K562 (cell line): Measurements from ENCODE around the gene LGALS7. TPM values are rescaled to one million over a fixed set of nuclear protein-coding genes. Genes with fewer than 3 reads are reported as not detected.

Experiments
- ATAC-seq: fragments of 200-7000 bp; cut with Tn5 transposase; 3 replicates; pipeline ENCODE4 v1.9.1; 2020; ENCODE audit warnings: moderate library complexity
- BruUV-seq: library from RNA; stranded (reverse); fragments of 400-500 nt; replicated peaks from 2 replicates; lab custom pipeline; 2021; lab: Mats Ljungman, UMichigan
- CTCF ChIA-PET: fragments of 300-600 bp; formaldehyde crosslinking; extraction: SDS; loops from one replicate; lab custom pipeline; 2021; ENCODE audit warnings: low intra/inter-chr PET ratio; lab: Yijun Ruan, JAX
- POLR2A ChIA-PET: fragments of 300-600, 350-650 bp; sonication (Branson Sonifier 250); formaldehyde crosslinking; extraction: SDS; loops from one replicate; lab custom pipeline; 2021; ENCODE audit warnings: antibody characterized with exemption, inconsistent platforms; lab: Yijun Ruan, JAX
- DNase-seq, 4 experiments: peaks; one replicate each; pipeline versions ENCODE4 v3.0.0 to v3.0.0-alpha.2; 2011 to 2018; ENCODE audit warnings: low spot score in 3 of 4, mixed read lengths in 3 of 4; ENCODE audit errors: extremely low read depth in 1 of 4
- FAIRE-seq: peaks from 2 replicates; lab custom pipeline; 2011; peaks lifted over from hg19 to GRCh38; lab: Jason Lieb, UNC
- H2AFZ ChIP-seq: 2 replicates; pipeline ENCODE4 v1.6.0; 2011; ENCODE audit warnings: low read depth, low read length, control low read depth, inconsistent platforms
- H3K27ac ChIP-seq: fragments of 200-600 bp; 3 replicates; pipeline ENCODE4 v1.8.0; 2011; ENCODE audit warnings: low read depth, mild to moderate bottlenecking, control low read depth, inconsistent platforms, low read length, moderate library complexity, mixed read lengths; ENCODE audit errors: extremely low read depth
- H3K27me3 ChIP-seq, 2 experiments: fragments of 300-600 bp in 1 of 2; 2 replicates in 1 of 2; 3 replicates in 1 of 2; pipeline versions ENCODE4 v1.6.0 to v1.8.0; 2011; ENCODE audit warnings: inconsistent platforms in 2 of 2, low read length in 2 of 2, mild to moderate bottlenecking in 1 of 2, mixed read lengths in 1 of 2, moderate library complexity in 1 of 2; ENCODE audit not compliant: control insufficient read depth in 2 of 2, insufficient read depth in 2 of 2
- H3K36me3 ChIP-seq: fragments of 300-600 bp; 3 replicates; pipeline ENCODE4 v1.8.0; 2011; ENCODE audit warnings: mild to moderate bottlenecking, low read length, inconsistent platforms; ENCODE audit not compliant: control insufficient read depth, insufficient read depth
- H3K4me1 ChIP-seq, 2 experiments: fragments of 200-600 bp in 1 of 2; replicated peaks in 1 of 2; 2 replicates in 1 of 2; 3 replicates in 1 of 2; pipeline versions ENCODE4 v1.5.1 to v1.8.0; 2011; ENCODE audit warnings: inconsistent platforms in 2 of 2, low read length in 2 of 2, mild to moderate bottlenecking in 1 of 2, mixed read lengths in 1 of 2, moderate library complexity in 1 of 2; ENCODE audit not compliant: control insufficient read depth in 2 of 2, insufficient read depth in 2 of 2
- H3K4me2 ChIP-seq: 2 replicates; pipeline ENCODE4 v1.6.1; 2011; ENCODE audit warnings: low read length, control low read depth, inconsistent platforms, mixed read lengths; ENCODE audit not compliant: insufficient read depth
- H3K4me3 ChIP-seq: fragments of 200-600 bp; sonication (generic), shearing (Covaris generic); 2 replicates; pipeline ENCODE4 v1.5.1; 2016; ENCODE audit warnings: control low read depth, inconsistent platforms
- H3K79me2 ChIP-seq: fragments of 200-600 bp; 3 replicates; pipeline ENCODE4 v1.8.0; 2011; ENCODE audit warnings: low read length, inconsistent platforms; ENCODE audit not compliant: control insufficient read depth, insufficient read depth
- H3K9ac ChIP-seq, 2 experiments: 2 replicates each; pipeline versions ENCODE4 v1.6.0 to v1.6.1; 2011; ENCODE audit warnings: low read depth in 2 of 2, low read length in 2 of 2, control low read depth in 1 of 2, inconsistent platforms in 1 of 2, mild to moderate bottlenecking in 1 of 2, mixed read lengths in 1 of 2; ENCODE audit not compliant: insufficient read depth in 1 of 2
- H3K9me1 ChIP-seq: one replicate; pipeline ENCODE4 v1.6.0; 2011; ENCODE audit warnings: inconsistent platforms, mild to moderate bottlenecking, low read length, moderate library complexity; ENCODE audit not compliant: control insufficient read depth, insufficient read depth
- H3K9me3 ChIP-seq: replicated peaks from 2 replicates; pipeline ENCODE4 v1.5.1; 2011; ENCODE audit warnings: low read depth, low read length, inconsistent platforms; ENCODE audit not compliant: control insufficient read depth, insufficient read depth
- H4K20me1 ChIP-seq: replicated peaks from 2 replicates; pipeline ENCODE4 v1.6.1; 2011; ENCODE audit warnings: low read length, inconsistent platforms, mixed read lengths; ENCODE audit not compliant: control insufficient read depth, insufficient read depth
- LCOR ChIP-seq: sonication (generic); formaldehyde crosslinking; IDR thresholded peaks from 2 replicates; pipeline ENCODE4 v1.8.0; 2022; ENCODE audit warnings: mild to moderate bottlenecking, missing genetic modification reagents
- MAX ChIP-seq: sonication (generic); formaldehyde crosslinking; IDR thresholded peaks from 2 replicates; pipeline ENCODE4 v1.9.0; 2022; ENCODE audit warnings: mild to moderate bottlenecking, missing genetic modification reagents
- MEIS2 ChIP-seq: fragments of 450-650 bp; IDR thresholded peaks from 2 replicates; pipeline ENCODE4 v1.6.1; 2014; ENCODE audit warnings: mild to moderate bottlenecking; ENCODE audit not compliant: partially characterized antibody
- PHF21A ChIP-seq: fragments of 450-650 bp; IDR thresholded peaks from 2 replicates; pipeline ENCODE4 v1.6.1; 2017; ENCODE audit warnings: low read depth, borderline replicate concordance
- POLR2G ChIP-seq: fragments of 200-400 bp; formaldehyde crosslinking; IDR thresholded peaks from 2 replicates; pipeline ENCODE4 v1.6.1; 2017; ENCODE audit warnings: low read depth, mild to moderate bottlenecking, antibody characterized with exemption, low read length, moderate library complexity
- SRSF3 ChIP-seq: fragments of 200-400 bp; formaldehyde crosslinking; IDR thresholded peaks from 2 replicates; pipeline ENCODE4 v1.6.1; 2016; ENCODE audit warnings: mild to moderate bottlenecking, low read length, moderate library complexity; ENCODE audit not compliant: insufficient read depth
- ZFX ChIP-seq: sonication (generic); formaldehyde crosslinking; IDR thresholded peaks from 2 replicates; pipeline ENCODE4 v1.8.0; 2022; ENCODE audit warnings: mild to moderate bottlenecking, missing genetic modification reagents, moderate library complexity
- ZNF263 ChIP-seq: sonication (generic); formaldehyde crosslinking; IDR thresholded peaks from 2 replicates; pipeline ENCODE4 v1.8.0; 2022; ENCODE audit warnings: mild to moderate bottlenecking, missing genetic modification reagents, borderline replicate concordance
- ZNF324 ChIP-seq: fragments of 250-450 bp; sonication (Bioruptor Pico); IDR thresholded peaks from 2 replicates; pipeline ENCODE4 v1.4.0; 2020; ENCODE audit warnings: mild to moderate bottlenecking
- ZNF512 ChIP-seq: IDR thresholded peaks from 2 replicates; pipeline ENCODE4 v1.6.1; 2016; ENCODE audit warnings: missing genetic modification characterization, missing compliant biosample characterization
- ZNF766 ChIP-seq: fragments of 200-800 bp; sonication (Bioruptor generic); conservative IDR thresholded peaks from 2 replicates; pipeline ENCODE4 v1.6.1; 2016; ENCODE audit warnings: missing genetic modification characterization, missing compliant biosample characterization
- WGBS: fragments of 100-300 bp; shearing (Covaris generic); methylation state at CpG from one replicate; pipeline ENCODE4 v1.1.6; 2016; ENCODE audit warnings: low coverage, mixed read lengths; ENCODE audit not compliant: insufficient coverage; ENCODE audit errors: missing lambda C conversion rate; 5-methylcytosine and 5-hydroxymethylcytosine counted together
- in situ Hi-C: fragments of 300-500 bp; cut with MboI; formaldehyde crosslinking; loops from 4 replicates; pipeline ENCODE4 v1.15.0; 2018; ENCODE audit warnings: inconsistent platforms, mixed read lengths
- intact Hi-C: fragments of 100-400 bp; cut with micrococcal nuclease; formaldehyde crosslinking; loops from 2 replicates; pipeline ENCODE4 v1.14.2; 2022
- polyA plus RNA-seq, 8 experiments: library from polyadenylated mRNA; depleted of rRNA in 4 of 8; stranded (reverse) in 5 of 8; unstranded in 3 of 8; fragments of >200 nt; fragmentation: Nextera tagmentation in 2 of 8; fragmentation: Illumina TruSeq in 1 of 8; extraction: Ambion mirVana in 2 of 8; extraction: Trizol in 1 of 8; gene quantifications; 2 replicates each; pipeline versions ENCODE4 v1.2.1 to v1.2.3, GENCODE V29; 2011 to 2014; ENCODE audit warnings: inconsistent platforms in 1 of 8, missing spikeins in 1 of 8
- total RNA-seq, 7 experiments: library from RNA; depleted of rRNA in 6 of 7; stranded (reverse); fragments of >200 nt in 6 of 7; fragmentation: Illumina TruSeq in 2 of 7; extraction: Trizol in 2 of 7; gene quantifications; 2 replicates each; pipeline versions ENCODE4 v1.2.1 to v1.2.3, GENCODE V29; 2011 to 2021; ENCODE audit warnings: low replicate concordance in 1 of 7

Gene LGALS7
- total and polyA plus RNA-seq, 9 of the 15 experiments (the other 6 are each of a cell fraction or from before 2014, with no cell fraction given) = not detected

GRCh38 chr19:38730731-38731589 is 42.4 kb downstream of the LGALS7 start (continued):
- TF ChIP-seq ZNF263 (CRISPR knock-in tag) (0 out of 2 replicates have a peak, but pooled peaks have one; percentile 33), LCOR (no peak), MEIS2 (no peak), POLR2G (peak; percentile 70), MAX (CRISPR knock-in tag) (peak; percentile 15; the same call in 1 of the 2 replicates), ZNF324 (CRISPR knock-in tag) (no peak), ZNF512 (no peak)

- no peak overlapping the region for H3K9ac ChIP-seq
- ChIA-PET POLR2A (interaction anchor here (0.6 kb wide), 1 partner anchor 170 kb away, joined by 5 read pairs; no protein-coding TSS in a partner anchor), CTCF (interaction anchor here (0.6 to 2.9 kb wide), 7 partner anchors 111 to 200 kb away, joined by 3 to 12 read pairs (median 3); partner anchors contain the start of genes MRPS12 and SARS2)
- H3K79me2 ChIP-seq = no peaks in the 10 kb centered on the region
- DNase-seq (no peak), ATAC-seq (no peak), FAIRE-seq (no peak)
- H3K4me1 ChIP-seq = peaks cover 20 to 62% of the 10 kb centered on the region in 2 experiments
- intact Hi-C loops = loop anchor here (10.0 kb wide), 2 partner anchors 186 to 204 kb away; partner anchors contain the start of genes MRPS12 and SARS2
- H3K27me3 ChIP-seq = no peaks in the 10 kb centered on the region
- no peak overlapping the region for H3K4me3 ChIP-seq
- in situ Hi-C loops = no loop called here
- H4K20me1 ChIP-seq = 0 out of 2 replicates have a peak, but pooled peaks cover 3% of the 10 kb centered on the region
- WGBS = 88% methylated on average over 7 of the region's 7 CpGs
- H3K27ac ChIP-seq = no peak overlapping the region
- peaks cover 64% of the 10 kb centered on the region; the same call in 2 of the 3 replicates for H3K36me3 ChIP-seq
- H2AFZ ChIP-seq = no peak overlapping the region
- no peak overlapping the region for H3K4me2 ChIP-seq
- no peaks in the 10 kb centered on the region for H3K9me1 ChIP-seq
- H3K9me3 ChIP-seq = no peaks in the 10 kb centered on the region
- BruUV-seq = no TSS peak
- TF ChIP-seq PHF21A (no peak), SRSF3 (no peak), ZNF766 (CRISPR knock-in tag) (no peak), ZFX (no peak)
These were observed 42.9 kb downstream of the LGALS7 start for GRCh38 chr19:38730470-38730730.
